ENCODE results near the gene RNF224. TPM values are rescaled to one million over a fixed set of nuclear protein-coding genes. Genes with fewer than 3 reads are reported as not detected.

Gene RNF224
- polyA plus RNA-seq, 1 experiment: not detected

GRCh38 chr9:137250329-137251193 is 23.3 kb downstream of the RNF224 start:
- CTCF ChIA-PET: interaction anchor here (1.3 to 3.5 kb wide), 2 partner anchors 8 to 14 kb away, joined by 5 to 14 read pairs; no protein-coding TSS in a partner anchor
- DNase-seq (ENCODE audit: low read depth): no peak

GRCh38 chr9:137251194-137251461 is 23.8 kb downstream of the RNF224 start, which contains the start of gene STPG3:
TSS of gene STPG3 (plus strand) at chr9:137251286. CDS start at chr9:137251287, 1 bp downstream.
- ChIA-PET CTCF (interaction anchor here (1.3 to 3.5 kb wide), 2 partner anchors 8 to 14 kb away, joined by 5 to 14 read pairs; no protein-coding TSS in a partner anchor), POLR2A (no interaction called here)
- DNase-seq (ENCODE audit: low read depth): no peak
- Histone ChIP-seq H3K4me3 (ENCODE audit: low read depth, low read length) (no peak within 1 kb of the TSS), H3K36me3 (ENCODE audit: control insufficient read depth, insufficient read depth, low read length) (no peaks in the 10 kb centered on the region), H3K27me3 (ENCODE audit: control insufficient read depth, insufficient read depth, low read length) (no peaks in the 10 kb centered on the region; the same call in 1 of the 2 replicates)
- no peak for TF ChIP-seq CTCF (IDR thresholded peaks at IDR 0.05; ENCODE audit: insufficient read depth, low read depth, low read length)

More at GRCh38 chr9:137250329-137251193, 23.3 kb downstream of the RNF224 start:
- Histone ChIP-seq H3K36me3 (ENCODE audit: control insufficient read depth, insufficient read depth, low read length) (no peaks in the 10 kb centered on the region), H3K27me3 (ENCODE audit: control insufficient read depth, insufficient read depth, low read length) (no peaks in the 10 kb centered on the region; the same call in 1 of the 2 replicates), H3K4me3 (ENCODE audit: low read depth, low read length) (no peak overlapping the region)
- no peak for TF ChIP-seq CTCF (IDR thresholded peaks at IDR 0.05; ENCODE audit: insufficient read depth, low read depth, low read length)
- POLR2A ChIA-PET: no interaction called here

GRCh38 chr9:137251490-137252268 is 24.4 kb downstream of the RNF224 start:
- no peak overlapping the region for H3K4me3 ChIP-seq (ENCODE audit: low read depth, low read length)
- TF ChIP-seq CTCF (IDR thresholded peaks at IDR 0.05; ENCODE audit: insufficient read depth, low read depth, low read length): no peak
- ChIA-PET CTCF (interaction anchor here (1.3 to 1.5 kb wide), 2 partner anchors 9 to 15 kb away, joined by 4 to 5 read pairs; no protein-coding TSS in a partner anchor), POLR2A (no interaction called here)
- H3K36me3 ChIP-seq (ENCODE audit: control insufficient read depth, insufficient read depth, low read length): peaks cover under 1% of the 10 kb centered on the region; the same call in 1 of the 2 replicates
- H3K27me3 ChIP-seq (ENCODE audit: control insufficient read depth, insufficient read depth, low read length): no peaks in the 10 kb centered on the region; the same call in 1 of the 2 replicates
- DNase-seq (ENCODE audit: low read depth): no peak

- H3K36me3 ChIP-seq (ENCODE audit: control insufficient read depth, insufficient read depth, low read length): peaks cover 3% of the 10 kb centered on the region
- DNase-seq (ENCODE audit: low read depth): no peak
- no peak for TF ChIP-seq CTCF (IDR thresholded peaks at IDR 0.05; ENCODE audit: insufficient read depth, low read depth, low read length)
- ChIA-PET POLR2A (interaction anchor here (0.6 kb wide), 1 partner anchor 12 kb away, joined by 3 read pairs; no protein-coding TSS in a partner anchor), CTCF (interaction anchor here (0.9 to 1.9 kb wide), 7 partner anchors 8 to 224 kb away, joined by 3 to 4 read pairs (median 4); partner anchors contain the start of genes TOR4A and TUBB4B)
- H3K4me3 ChIP-seq (ENCODE audit: low read depth, low read length): no peak overlapping the region
- H3K27me3 ChIP-seq (ENCODE audit: control insufficient read depth, insufficient read depth, low read length): no peaks in the 10 kb centered on the region; the same call in 1 of the 2 replicates
Observed at GRCh38 chr9:137252555-137253506, 25.5 kb downstream of the RNF224 start.

Measured in BJ (cell line).